ENCODE measurements around the gene GSE1.
A peak's percentile ranks its signal among the peaks of the same experiment; 100 is the strongest.

The GSE1 gene

DNA sequence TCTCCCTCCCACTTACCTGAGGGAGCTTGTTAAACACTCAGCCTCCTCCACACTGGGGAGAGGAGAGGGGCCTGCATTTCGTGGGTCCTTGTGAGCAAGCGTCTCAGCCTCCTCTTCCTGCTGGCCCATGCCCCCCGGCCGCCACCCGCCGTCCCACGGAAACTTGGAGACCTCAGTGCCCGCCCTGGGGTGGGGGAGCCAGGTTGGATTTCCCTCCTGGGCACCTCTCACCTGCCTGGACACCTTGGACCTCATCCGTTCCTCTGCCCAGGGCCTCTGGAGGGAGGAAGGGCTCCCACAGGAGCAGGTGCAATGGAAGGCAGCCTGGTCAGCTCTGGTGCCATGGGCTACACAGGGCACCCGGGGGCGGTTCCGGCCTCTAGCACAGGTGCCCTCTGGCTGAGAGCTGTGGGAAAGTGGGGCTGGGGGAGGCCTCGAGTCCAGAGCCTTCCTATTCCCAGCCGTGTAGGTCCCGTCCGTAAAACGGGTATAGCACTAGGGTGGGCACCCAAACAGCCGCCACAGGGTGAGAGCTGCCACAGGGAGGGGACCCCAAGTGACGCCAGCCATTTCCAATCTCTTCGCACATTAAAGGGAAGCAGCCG is 11.0 kb downstream of the GSE1 start:
- 93% methylated on average over 21 of the region's 21 CpGs for WGBS
- no peak overlapping the region for H3K4ac ChIP-seq (ENCODE audit: low read depth in 1 of 2, low read length in 2 of 2)
- H3K9me3 ChIP-seq (ENCODE audit: control insufficient read depth, low read length): no peaks in the 10 kb centered on the region

DNA sequence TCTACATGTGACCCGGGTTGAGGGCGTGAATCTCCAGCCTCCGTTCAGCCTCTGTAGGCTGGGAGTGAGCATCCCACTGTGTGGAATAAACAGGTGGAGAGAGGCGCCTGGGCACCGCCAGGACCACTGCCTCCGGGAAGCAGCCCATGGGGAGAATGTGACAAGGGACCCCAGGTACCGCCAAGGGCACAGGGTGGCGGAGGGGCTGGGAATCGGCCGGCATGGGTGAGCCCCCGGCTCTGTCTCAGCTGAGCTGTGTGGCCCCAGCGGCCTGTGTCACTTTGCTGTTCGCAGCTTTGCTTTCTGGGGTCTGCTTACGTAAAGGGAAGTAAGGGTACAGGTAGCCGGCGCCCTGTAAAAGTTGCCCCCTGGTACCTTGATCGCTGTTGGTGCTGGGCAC is 11.5 kb downstream of the GSE1 start:
- peak overlapping the region; percentile 13 for H4K8ac ChIP-seq (ENCODE audit: low read length)

More for the DNA sequence above, 11.0 kb downstream of the GSE1 start:
- no peak overlapping the region for H2AFZ ChIP-seq (ENCODE audit: low read depth, low read length)
- DNase-seq: no peak
- peaks cover 70% of the 10 kb centered on the region for H3K79me1 ChIP-seq (replicated peaks; ENCODE audit: low read length, poor library complexity, severe bottlenecking)
- peak overlapping the region; percentile 30 for H2BK15ac ChIP-seq (ENCODE audit: low read depth, poor library complexity, severe bottlenecking)
- no peak overlapping the region for H2AK5ac ChIP-seq (ENCODE audit: low read length, severe bottlenecking)
- no peak overlapping the region for H2BK12ac ChIP-seq (ENCODE audit: low read length in 2 of 2)
- no peak overlapping the region for H3K27ac ChIP-seq (ENCODE audit: low read length, poor library complexity, severe bottlenecking)
- no peak overlapping the region for H3K4me2 ChIP-seq (ENCODE audit: low read length, poor library complexity, severe bottlenecking)
- H2BK5ac ChIP-seq (ENCODE audit: low read depth, low read length, poor library complexity, severe bottlenecking): no peak overlapping the region
- no peak overlapping the region for H3K9ac ChIP-seq (ENCODE audit: low read length)
- peaks cover 30% of the 10 kb centered on the region for H3K4me1 ChIP-seq (ENCODE audit: control insufficient read depth, insufficient read depth, low read depth, low read length)
- H3K14ac ChIP-seq (ENCODE audit: low read length in 2 of 2): no peak overlapping the region
- H3K36me3 ChIP-seq (ENCODE audit: control insufficient read depth in 1 of 2, insufficient read depth in 2 of 2, low read depth in 1 of 2, low read length in 2 of 2): peaks cover 0 to 36% of the 10 kb centered on the region in 2 experiments
- H3K23ac ChIP-seq (ENCODE audit: low read length in 2 of 2): no peak overlapping the region
- H4K8ac ChIP-seq (ENCODE audit: low read length): no peak overlapping the region
- H4K91ac ChIP-seq (ENCODE audit: low read length): no peak overlapping the region
- no peak overlapping the region for H3K4me3 ChIP-seq (ENCODE audit: insufficient read depth in 1 of 2, low read depth in 1 of 2, low read length in 2 of 2)
- no peaks in the 10 kb centered on the region for H3K27me3 ChIP-seq (ENCODE audit: control insufficient read depth in 1 of 2, insufficient read depth in 1 of 2, low read length in 2 of 2)
- no peak overlapping the region for H2BK120ac ChIP-seq (ENCODE audit: low read depth, low read length)
- H3K18ac ChIP-seq (ENCODE audit: low read depth in 1 of 2, low read length in 2 of 2): no peak overlapping the region

DNA sequence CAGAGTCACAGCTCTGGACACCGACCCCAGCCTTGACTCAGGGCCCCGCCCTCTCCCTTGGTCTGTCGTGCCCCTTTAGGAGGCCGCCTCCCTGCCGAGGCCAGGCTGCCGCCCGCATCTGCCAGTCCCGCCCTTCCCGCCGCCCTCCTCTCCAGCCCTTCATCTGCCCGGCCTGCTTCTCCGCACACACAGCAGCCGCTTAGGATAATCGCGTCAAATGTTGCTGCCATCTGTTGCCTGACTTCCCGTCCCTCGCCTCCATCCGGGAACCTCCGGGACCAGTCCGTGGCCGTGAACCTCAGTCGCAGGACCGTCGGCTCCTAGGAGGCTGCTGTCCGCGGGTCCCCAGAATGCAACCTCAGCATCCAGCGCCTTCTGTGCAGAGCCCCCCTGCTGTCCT is 11.9 kb downstream of the GSE1 start:
- H3K18ac ChIP-seq (ENCODE audit: low read depth in 1 of 2, low read length in 2 of 2): peak overlapping the region in 1 of 2 experiments; percentile 18
- peak overlapping the region; percentile 1 for H4K8ac ChIP-seq (ENCODE audit: low read length)

More for the DNA sequence above, 11.5 kb downstream of the GSE1 start:
- Histone ChIP-seq H4K91ac (ENCODE audit: low read length) (peak overlapping the region; percentile 2), H2BK15ac (ENCODE audit: low read depth, poor library complexity, severe bottlenecking) (no peak overlapping the region), H3K4me2 (ENCODE audit: low read length, poor library complexity, severe bottlenecking) (no peak overlapping the region), H3K14ac (ENCODE audit: low read length in 2 of 2) (no peak overlapping the region), H2BK12ac (ENCODE audit: low read length in 2 of 2) (no peak overlapping the region), H3K79me1 (replicated peaks; ENCODE audit: low read length, poor library complexity, severe bottlenecking) (peaks cover 70% of the 10 kb centered on the region), H2BK120ac (ENCODE audit: low read depth, low read length) (no peak overlapping the region), H3K23ac (ENCODE audit: low read length in 2 of 2) (no peak overlapping the region), H3K4me1 (ENCODE audit: control insufficient read depth, insufficient read depth, low read depth, low read length) (peaks cover 30% of the 10 kb centered on the region), H3K4me3 (ENCODE audit: insufficient read depth in 1 of 2, low read depth in 1 of 2, low read length in 2 of 2) (no peak overlapping the region), H2AFZ (ENCODE audit: low read depth, low read length) (no peak overlapping the region), H3K27me3 (ENCODE audit: control insufficient read depth in 1 of 2, insufficient read depth in 1 of 2, low read length in 2 of 2) (no peaks in the 10 kb centered on the region), H3K9ac (ENCODE audit: low read length) (no peak overlapping the region), H3K9me3 (ENCODE audit: control insufficient read depth, low read length) (peaks cover 3% of the 10 kb centered on the region), H3K4ac (ENCODE audit: low read depth in 1 of 2, low read length in 2 of 2) (no peak overlapping the region), H3K36me3 (ENCODE audit: control insufficient read depth in 1 of 2, insufficient read depth in 2 of 2, low read depth in 1 of 2, low read length in 2 of 2) (peaks cover 0 to 38% of the 10 kb centered on the region in 2 experiments), H3K18ac (ENCODE audit: low read depth in 1 of 2, low read length in 2 of 2) (no peak overlapping the region), H2BK5ac (ENCODE audit: low read depth, low read length, poor library complexity, severe bottlenecking) (no peak overlapping the region), H3K27ac (ENCODE audit: low read length, poor library complexity, severe bottlenecking) (no peak overlapping the region), H2AK5ac (ENCODE audit: low read length, severe bottlenecking) (no peak overlapping the region)
- 92% methylated on average over 17 of the region's 17 CpGs for WGBS
- no peak for DNase-seq

DNA sequence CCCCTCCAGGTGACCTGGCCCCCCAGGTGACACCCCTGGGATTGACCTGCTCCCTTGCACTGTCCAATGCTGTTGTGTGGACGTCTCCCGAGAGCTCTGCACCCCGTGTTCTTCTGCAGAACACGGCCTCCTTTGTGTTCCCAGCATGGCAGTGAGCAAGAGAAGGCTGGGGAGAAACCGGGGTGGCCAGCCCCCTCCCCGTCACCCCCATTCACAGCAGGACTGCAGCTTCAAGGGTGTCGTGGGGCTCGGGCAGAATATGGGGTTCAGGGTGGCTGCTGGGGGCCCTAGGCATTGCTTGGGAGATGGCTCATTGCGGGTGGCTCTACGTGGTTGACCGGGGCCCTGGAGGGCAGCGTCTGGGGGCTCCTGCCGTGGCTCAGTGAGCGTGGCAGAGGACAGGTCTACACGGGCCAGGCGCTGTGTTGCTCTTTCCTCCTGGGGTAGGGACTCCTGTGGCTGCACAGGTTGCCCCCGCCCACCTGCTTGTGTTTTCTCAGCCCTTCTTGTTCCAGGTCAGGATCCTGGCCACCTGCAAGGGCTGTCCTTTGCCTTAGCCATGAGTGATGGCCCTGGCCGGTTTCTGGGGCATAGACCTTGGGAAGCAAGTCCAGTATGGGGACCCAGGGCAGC is 12.5 kb downstream of the GSE1 start:
- Histone ChIP-seq H3K9ac (ENCODE audit: low read length) (no peak overlapping the region), H3K27me3 (ENCODE audit: control insufficient read depth in 1 of 2, insufficient read depth in 1 of 2, low read length in 2 of 2) (no peaks in the 10 kb centered on the region), H3K4me2 (ENCODE audit: low read length, poor library complexity, severe bottlenecking) (no peak overlapping the region), H2BK12ac (ENCODE audit: low read length in 2 of 2) (no peak overlapping the region), H3K27ac (ENCODE audit: low read length, poor library complexity, severe bottlenecking) (no peak overlapping the region), H4K8ac (ENCODE audit: low read length) (no peak overlapping the region), H3K18ac (ENCODE audit: low read depth in 1 of 2, low read length in 2 of 2) (peak overlapping the region in 1 of 2 experiments; percentile 18), H2BK5ac (ENCODE audit: low read depth, low read length, poor library complexity, severe bottlenecking) (no peak overlapping the region), H3K23ac (ENCODE audit: low read length in 2 of 2) (no peak overlapping the region), H2BK120ac (ENCODE audit: low read depth, low read length) (no peak overlapping the region), H4K91ac (ENCODE audit: low read length) (no peak overlapping the region), H2BK15ac (ENCODE audit: low read depth, poor library complexity, severe bottlenecking) (no peak overlapping the region), H3K4me1 (ENCODE audit: control insufficient read depth, insufficient read depth, low read depth, low read length) (peaks cover 30% of the 10 kb centered on the region), H3K9me3 (ENCODE audit: control insufficient read depth, low read length) (peaks cover 8% of the 10 kb centered on the region), H3K79me1 (replicated peaks; ENCODE audit: low read length, poor library complexity, severe bottlenecking) (peaks cover 76% of the 10 kb centered on the region), H3K4ac (ENCODE audit: low read depth in 1 of 2, low read length in 2 of 2) (no peak overlapping the region), H2AK5ac (ENCODE audit: low read length, severe bottlenecking) (no peak overlapping the region), H2AFZ (ENCODE audit: low read depth, low read length) (no peak overlapping the region), H3K36me3 (ENCODE audit: control insufficient read depth in 1 of 2, insufficient read depth in 2 of 2, low read depth in 1 of 2, low read length in 2 of 2) (peaks cover 0 to 39% of the 10 kb centered on the region in 2 experiments), H3K14ac (ENCODE audit: low read length in 2 of 2) (peak overlapping the region in 1 of 2 experiments; percentile 74), H3K4me3 (ENCODE audit: insufficient read depth in 1 of 2, low read depth in 1 of 2, low read length in 2 of 2) (no peak overlapping the region)
- no peak for DNase-seq
- WGBS: 89% methylated on average over 18 of the region's 18 CpGs

More for the DNA sequence above, 11.9 kb downstream of the GSE1 start:
- Histone ChIP-seq H2BK15ac (ENCODE audit: low read depth, poor library complexity, severe bottlenecking) (no peak overlapping the region), H4K91ac (ENCODE audit: low read length) (no peak overlapping the region), H2BK5ac (ENCODE audit: low read depth, low read length, poor library complexity, severe bottlenecking) (no peak overlapping the region), H3K36me3 (ENCODE audit: control insufficient read depth in 1 of 2, insufficient read depth in 2 of 2, low read depth in 1 of 2, low read length in 2 of 2) (peaks cover 0 to 38% of the 10 kb centered on the region in 2 experiments), H3K4me3 (ENCODE audit: insufficient read depth in 1 of 2, low read depth in 1 of 2, low read length in 2 of 2) (no peak overlapping the region), H3K27me3 (ENCODE audit: control insufficient read depth in 1 of 2, insufficient read depth in 1 of 2, low read length in 2 of 2) (no peaks in the 10 kb centered on the region), H3K9ac (ENCODE audit: low read length) (no peak overlapping the region), H3K4me2 (ENCODE audit: low read length, poor library complexity, severe bottlenecking) (no peak overlapping the region), H3K9me3 (ENCODE audit: control insufficient read depth, low read length) (peaks cover 7% of the 10 kb centered on the region), H2AK5ac (ENCODE audit: low read length, severe bottlenecking) (no peak overlapping the region), H2BK120ac (ENCODE audit: low read depth, low read length) (no peak overlapping the region), H3K4ac (ENCODE audit: low read depth in 1 of 2, low read length in 2 of 2) (no peak overlapping the region), H3K27ac (ENCODE audit: low read length, poor library complexity, severe bottlenecking) (no peak overlapping the region), H2AFZ (ENCODE audit: low read depth, low read length) (no peak overlapping the region), H3K23ac (ENCODE audit: low read length in 2 of 2) (no peak overlapping the region), H3K79me1 (replicated peaks; ENCODE audit: low read length, poor library complexity, severe bottlenecking) (peaks cover 74% of the 10 kb centered on the region), H3K14ac (ENCODE audit: low read length in 2 of 2) (peak overlapping the region in 1 of 2 experiments; percentile 37), H2BK12ac (ENCODE audit: low read length in 2 of 2) (no peak overlapping the region), H3K4me1 (ENCODE audit: control insufficient read depth, insufficient read depth, low read depth, low read length) (peaks cover 30% of the 10 kb centered on the region)
- DNase-seq: no peak
- 74% methylated on average over 27 of the region's 27 CpGs for WGBS

All from mesenchymal stem cell (in vitro differentiated cells and primary cell).